HPDE6-E6E7 (cell line): ENCODE data around the gene SLC39A8.
"Not testable (repeated sequence)": the region's sequence is repeated elsewhere in the genome, so short reads cannot be mapped to it uniquely, and the experiment has no call there.

Source experiments
- DNase-seq: peaks from one replicate; pipeline ENCODE4 v3.0.0; 2011; ENCODE audit warnings: missing footprints; ENCODE audit errors: extremely low spot score

The SLC39A8 gene

GRCh38 chr4:102344954-102345794 is at the start of gene SLC39A8:
TSS of gene SLC39A8 (minus strand) at chr4:102345482. CDS start at chr4:102344662, 820 bp downstream.
- peak; percentile 80 for DNase-seq

- no peak for DNase-seq
Observed at GRCh38 chr4:102392033-102392744, 46.9 kb upstream of the SLC39A8 start.

DNA sequence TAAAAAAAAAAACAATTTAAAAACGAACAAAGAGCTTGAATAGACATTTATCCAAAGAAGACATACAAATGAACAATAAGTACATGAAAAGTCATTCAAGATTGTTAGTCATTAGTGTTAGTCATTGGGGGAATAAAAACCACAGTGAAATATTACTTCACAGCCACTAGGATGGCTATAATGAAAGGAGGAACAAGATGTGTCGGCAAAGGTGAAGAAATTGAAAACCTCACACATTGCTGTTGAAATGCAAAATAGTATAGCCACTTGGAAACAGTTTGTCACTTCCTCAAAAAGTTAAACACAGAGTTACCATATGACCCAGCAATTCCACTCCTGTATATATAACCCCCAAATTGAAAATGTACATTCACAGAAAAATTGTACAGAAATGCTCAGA is 45.2 kb upstream of the SLC39A8 start:
- peak; percentile 31 for DNase-seq

- DNase-seq = no peak
Observed at GRCh38 chr4:102388611-102389010, 43.3 kb upstream of the SLC39A8 start.

GRCh38 chr4:102387552-102388150 is 42.4 kb upstream of the SLC39A8 start:
- no peak for DNase-seq

- DNase-seq = no peak
Observed at GRCh38 chr4:102386966-102387365, 41.7 kb upstream of the SLC39A8 start.

DNA sequence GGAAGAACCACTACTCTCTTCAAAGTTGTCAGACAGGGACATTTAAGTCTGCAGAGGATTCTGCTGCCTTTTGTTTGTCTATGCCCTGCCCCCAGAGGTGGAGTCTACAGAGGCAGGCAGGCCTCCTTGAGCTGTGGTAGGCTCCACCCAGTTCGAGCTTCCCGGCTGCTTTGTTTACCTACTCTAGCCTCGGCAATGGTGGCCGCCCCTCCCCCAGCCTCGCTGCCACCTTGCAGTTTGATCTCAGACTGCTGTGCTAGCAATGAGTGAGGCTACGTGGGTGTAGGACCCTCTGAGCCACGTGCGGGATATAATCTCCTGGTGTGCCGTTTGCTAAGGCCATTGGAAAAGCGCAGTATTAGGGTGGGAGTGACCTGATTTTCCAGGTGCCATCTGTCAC is 35.0 kb upstream of the SLC39A8 start:
- not testable (repeated sequence) for DNase-seq

GRCh38 chr4:102362922-102363432 is 17.7 kb upstream of the SLC39A8 start:
- no peak for DNase-seq

DNA sequence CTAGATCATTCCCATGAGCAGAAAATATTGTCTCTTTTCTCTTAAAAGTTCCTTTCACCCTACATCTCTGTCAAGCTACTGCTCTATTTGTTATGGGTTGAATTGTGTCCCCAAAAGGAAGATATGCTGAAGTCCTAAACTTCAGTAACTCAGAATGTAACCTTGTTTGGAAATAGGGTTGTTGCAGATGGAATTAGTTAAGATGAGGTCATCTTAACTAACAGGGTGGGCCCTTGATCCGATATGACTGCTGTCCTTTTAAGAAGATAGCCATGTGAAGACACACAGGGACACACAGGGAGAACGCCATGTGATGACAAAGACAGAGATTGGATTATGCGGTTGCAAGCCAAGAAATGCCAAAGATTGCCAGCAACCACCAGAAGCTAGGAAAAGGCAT is 12.8 kb upstream of the SLC39A8 start:
- DNase-seq = no peak

DNA sequence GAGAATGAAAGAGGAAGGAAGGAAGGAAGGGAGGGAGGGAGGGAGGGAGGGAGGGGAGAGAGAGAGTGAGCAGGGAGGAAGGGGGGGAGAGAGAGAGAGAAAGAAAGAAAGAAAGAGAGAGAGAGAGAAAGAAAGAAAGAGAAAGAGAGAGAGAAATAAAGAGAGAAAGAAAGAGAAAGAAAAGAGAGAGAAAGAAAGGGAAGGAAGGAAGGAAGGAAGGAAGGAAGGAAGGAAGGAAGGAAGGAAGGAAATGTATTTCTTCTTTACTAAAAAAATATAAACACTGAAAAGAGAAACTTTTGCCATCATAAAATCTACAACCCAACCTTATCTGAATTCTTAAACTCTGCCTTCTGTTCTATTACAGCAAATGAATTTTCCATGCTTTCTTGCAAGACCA is 12.4 kb upstream of the SLC39A8 start:
- not testable (repeated sequence) for DNase-seq

DNA sequence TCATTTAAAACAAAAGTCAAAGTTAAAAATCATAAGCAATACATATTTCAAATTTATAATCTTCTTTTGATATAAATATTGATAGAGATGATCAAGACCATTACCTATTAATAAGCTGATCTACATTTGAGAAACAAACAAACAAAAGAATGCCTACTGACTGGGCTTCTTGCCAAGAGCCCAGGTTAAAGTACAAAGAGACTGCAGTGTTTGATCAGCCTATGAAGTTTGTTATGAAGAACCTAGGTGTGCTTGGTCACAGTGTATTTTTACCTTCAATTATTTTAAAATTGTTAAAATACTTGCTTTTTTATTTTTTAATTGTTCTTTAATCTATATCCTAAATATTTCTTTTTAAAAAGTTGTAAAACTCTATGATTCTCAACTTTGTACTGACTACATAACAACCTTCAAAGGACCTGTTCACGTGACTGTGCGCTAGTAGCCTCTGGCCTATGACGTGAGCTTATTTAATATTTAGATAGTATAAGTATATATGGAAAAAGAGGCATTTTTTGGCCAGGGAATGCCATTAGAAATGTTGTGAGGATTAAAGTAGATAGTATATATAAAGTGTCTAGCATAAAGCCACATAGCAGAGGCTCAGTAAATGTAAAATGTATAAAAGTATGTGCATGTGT is 11.4 kb upstream of the SLC39A8 start:
- DNase-seq = no peak

- no peak for DNase-seq
Observed at GRCh38 chr4:102355748-102356147, 10.5 kb upstream of the SLC39A8 start.

DNA sequence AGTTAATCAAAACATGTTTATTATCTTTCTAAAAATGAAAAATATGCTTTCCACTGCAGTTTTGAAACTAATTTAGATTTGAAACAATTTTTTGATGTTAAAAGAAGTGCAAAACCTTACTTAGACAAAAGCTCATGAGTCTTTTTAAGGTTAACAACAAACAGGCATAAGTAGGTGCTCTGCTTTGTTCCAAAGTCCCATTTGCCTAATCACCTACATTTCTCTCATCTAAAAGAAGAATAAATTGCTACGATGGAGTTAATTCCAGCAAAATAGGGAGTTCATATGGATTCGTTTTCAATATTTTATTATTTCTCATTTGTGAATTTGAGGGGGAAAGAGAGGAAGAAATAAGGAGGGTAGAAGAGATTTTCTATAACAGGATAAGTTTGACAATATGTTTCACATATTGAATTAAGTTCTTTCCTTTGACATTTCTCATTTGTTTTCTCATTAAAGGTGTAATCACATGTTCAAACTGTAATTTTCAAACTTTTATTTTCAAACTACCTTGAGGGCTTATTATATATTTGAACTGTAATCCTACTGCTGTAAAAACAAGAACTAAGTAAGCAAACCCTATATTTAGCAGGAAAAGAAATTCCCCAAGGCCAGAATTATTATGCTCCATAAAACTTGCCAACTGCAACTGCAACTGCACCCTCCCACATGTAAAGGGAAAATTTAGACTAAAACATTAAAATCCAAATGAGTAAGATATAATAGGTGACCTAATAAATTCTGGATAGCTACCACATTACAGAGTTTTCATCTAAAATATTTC is 9.6 kb upstream of the SLC39A8 start:
- no peak for DNase-seq

GRCh38 chr4:102352781-102353180 is 7.5 kb upstream of the SLC39A8 start:
- no peak for DNase-seq

DNA sequence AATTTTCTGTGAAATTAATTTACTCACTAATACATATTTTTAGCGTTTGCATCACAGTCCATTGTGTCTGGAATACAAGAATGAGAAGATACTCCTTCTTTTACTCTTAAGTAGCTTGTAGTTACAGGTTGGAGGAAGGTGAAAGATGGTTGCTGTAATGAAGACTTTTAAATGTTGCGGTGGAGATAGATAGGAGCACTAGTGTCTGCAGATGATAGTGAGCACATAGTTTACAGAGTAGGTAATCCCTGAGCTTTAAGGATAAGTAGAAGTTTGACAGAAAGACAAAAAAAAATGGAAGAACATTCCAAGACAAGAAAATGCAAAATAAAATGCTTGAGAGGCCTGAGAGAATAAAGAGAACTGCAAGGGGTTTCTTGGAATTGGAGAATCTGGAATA is 5.4 kb upstream of the SLC39A8 start:
- DNase-seq = no peak

DNA sequence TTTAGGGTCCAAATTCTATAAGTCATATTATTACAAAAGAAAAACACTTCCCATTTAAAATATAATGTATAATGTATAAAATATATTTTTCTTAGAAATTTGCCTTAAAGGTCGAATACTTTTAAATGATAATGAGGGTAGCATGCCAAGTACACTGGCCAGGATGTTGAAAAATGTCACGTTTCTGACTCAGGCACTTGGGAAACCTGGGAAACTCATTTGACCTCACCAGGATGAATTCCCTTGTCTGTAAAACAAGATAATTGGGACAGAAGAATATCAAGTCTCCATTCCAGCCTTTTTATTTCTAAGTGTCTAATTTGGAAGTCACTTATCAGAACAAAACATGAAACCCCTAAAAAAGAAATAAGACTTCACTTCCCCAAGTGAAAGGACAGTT is 3.4 kb upstream of the SLC39A8 start:
- DNase-seq = no peak

DNA sequence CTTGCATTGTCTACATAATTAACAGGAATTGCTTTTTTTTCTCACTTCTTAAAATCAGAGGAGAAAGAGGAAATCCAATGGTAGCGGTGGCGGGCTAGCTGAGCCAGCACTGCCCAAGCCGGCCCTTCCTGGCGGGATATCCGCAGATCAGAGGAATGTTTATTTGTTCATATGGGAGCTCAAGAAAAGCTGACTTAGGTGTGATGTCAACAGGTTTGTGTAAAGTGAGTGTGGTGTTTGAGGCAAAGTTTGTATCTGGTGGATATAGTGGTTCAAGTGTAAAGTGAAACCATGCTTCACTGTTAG is 466 bp upstream of the SLC39A8 start:
- no peak for DNase-seq

GRCh38 chr4:102344520-102344953 is 745 bp downstream of the SLC39A8 start:
- DNase-seq = peak; percentile 66

DNA sequence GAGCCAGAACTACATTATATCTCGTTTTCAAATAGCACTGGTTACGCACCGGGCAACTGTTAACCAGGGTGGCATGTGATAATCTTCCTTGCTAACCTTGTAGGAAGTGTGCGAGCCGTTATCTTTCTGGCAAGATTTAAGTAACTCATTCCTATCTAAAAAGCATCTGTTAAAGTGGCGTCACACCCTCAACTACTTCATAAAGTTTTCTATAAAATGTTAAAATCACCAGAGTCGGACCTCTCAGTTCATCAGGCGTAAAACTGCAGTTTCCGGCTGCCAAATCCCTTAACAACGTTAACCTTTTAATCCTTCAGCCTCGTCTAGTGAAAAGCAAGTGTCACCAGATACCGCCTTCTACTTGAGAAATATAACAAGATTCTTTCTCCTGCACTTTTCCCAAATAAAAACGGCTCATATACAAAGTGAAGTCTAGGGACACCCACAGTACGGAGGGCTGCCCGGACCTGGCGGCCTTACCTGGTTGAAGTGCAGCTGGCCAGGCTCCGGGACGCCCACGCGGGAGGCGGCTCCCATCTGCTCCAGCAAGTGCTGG is 1.2 kb downstream of the SLC39A8 start:
- DNase-seq = no peak

- DNase-seq = no peak
Observed at GRCh38 chr4:102342404-102343074, 2.7 kb downstream of the SLC39A8 start.
